NCI-H446 (cell line): ENCODE results near the gene MRPL19.
A peak's percentile ranks its signal among the peaks of the same experiment; 100 is the strongest.
"Not testable (repeated sequence)": the region's sequence is repeated elsewhere in the genome, so short reads cannot be mapped to it uniquely, and the experiment has no call there.

Experiments used
- DNase-seq, 2 experiments: peaks; one replicate each; lab custom pipeline; 2025; lab: John Stamatoyannopoulos, UW

MRPL19 gene

DNA sequence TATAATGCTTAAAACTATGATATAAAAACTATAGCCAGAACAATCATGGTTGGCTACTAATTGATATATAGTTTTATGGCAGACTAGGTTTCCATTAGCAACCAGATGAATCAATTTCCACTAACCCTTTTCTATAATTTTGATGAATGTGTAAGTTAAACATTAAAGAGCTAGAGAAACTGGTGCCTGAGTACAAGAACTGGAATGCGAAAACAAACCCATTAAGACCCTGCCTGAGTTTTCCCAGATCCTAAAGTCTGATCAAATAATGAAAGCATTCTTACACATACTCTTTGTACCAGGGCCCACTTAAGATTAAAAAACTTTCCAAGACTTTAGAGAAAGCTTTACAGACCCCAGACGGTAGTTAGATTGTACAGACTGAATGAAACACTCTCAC is 21.3 kb downstream of the MRPL19 start:
- no peak for DNase-seq

DNA sequence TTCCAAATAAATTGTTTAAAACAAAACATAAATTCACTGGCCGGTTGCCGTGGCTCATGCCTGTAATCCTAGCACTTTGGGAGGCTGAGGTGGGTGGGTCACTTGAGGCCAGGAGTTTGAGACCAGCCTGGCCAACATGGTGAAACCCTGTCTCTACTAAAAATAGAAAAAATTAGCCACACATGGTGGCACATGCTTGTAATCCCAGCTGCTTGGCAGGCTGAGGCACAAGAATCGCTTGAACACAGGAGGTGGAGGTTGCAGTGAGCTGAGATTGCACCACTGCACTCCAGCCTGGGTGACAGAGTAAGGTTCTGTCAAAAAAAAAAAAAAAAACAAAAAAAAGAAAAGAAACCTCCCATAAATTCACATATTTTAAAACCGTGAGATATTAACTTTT is 28.8 kb downstream of the MRPL19 start:
- DNase-seq: peak in 1 of 2 experiments; percentile 20

DNA sequence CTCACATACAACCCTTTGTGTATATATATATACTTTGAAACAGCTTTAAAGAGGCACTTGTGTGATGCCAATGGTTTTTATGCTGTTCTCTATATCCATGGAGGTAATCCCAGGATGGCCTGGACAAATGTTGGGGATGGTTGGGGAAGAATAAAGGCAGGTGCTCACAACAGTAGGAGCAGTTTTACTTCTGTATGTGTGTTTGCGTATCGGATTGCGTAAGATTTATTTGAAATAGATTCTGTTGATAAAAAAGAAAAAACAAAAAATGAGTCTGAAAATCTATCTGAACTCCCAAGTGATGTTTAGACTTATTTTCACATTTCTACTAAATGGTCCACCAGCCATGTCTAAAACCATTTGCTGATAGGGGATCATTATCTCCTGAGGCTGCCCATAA is 29.3 kb downstream of the MRPL19 start:
- DNase-seq: no peak

DNA sequence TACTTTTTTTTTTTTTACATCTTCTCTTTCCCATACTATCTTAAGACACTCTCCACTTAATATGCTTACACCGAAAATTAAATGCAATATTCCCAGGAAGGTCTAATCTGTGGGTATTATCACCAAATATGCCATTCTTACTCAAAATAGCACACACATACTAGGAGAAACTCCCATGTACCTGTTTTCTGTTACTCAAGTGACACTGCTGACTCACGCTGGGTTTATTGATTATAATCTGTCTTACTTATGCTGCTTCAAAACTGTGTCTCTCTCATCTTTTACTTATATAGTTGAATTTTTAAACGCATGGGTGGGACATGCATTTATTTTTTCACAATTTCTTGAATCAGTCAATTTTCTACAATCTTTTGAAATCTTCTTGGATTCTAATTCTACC is 29.9 kb downstream of the MRPL19 start:
- DNase-seq: no peak

DNA sequence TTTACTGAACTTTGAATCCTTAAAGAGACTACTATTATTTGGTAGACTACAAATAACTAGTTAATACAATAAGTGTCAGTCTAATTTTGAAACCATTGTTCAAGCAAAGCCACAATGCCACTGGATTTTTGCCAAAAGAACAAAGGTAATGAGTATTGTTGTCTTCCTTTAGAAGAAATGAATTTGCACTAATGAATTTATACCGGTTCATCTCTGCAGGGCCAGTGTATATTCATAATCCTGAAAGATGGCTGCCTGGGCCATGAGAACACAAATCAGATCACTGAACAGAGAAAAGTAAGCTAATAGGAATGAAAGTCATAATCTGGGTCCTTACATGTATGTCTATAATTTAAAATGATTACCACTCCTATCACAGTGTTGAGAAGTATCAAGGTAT is 33.0 kb downstream of the MRPL19 start:
- no peak for DNase-seq

DNA sequence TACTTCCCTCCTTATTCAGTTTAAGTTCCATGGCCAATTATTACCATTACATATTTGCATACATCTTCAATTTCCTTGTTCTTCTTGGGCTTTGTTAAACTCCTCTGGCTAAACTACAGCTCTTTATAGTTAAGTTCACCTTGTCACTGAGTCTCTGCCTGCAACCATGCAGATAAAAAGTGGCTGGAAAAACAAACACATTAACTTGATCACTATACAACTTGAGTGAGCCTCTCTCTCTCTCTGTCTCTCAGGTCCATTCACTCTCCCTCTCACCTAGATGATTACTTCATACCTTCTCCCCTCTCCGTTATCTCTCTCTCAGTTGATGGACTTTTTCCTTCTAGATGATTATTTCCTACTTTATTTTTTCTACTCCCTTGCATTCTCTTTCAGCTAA is 33.8 kb downstream of the MRPL19 start:
- no peak for DNase-seq

DNA sequence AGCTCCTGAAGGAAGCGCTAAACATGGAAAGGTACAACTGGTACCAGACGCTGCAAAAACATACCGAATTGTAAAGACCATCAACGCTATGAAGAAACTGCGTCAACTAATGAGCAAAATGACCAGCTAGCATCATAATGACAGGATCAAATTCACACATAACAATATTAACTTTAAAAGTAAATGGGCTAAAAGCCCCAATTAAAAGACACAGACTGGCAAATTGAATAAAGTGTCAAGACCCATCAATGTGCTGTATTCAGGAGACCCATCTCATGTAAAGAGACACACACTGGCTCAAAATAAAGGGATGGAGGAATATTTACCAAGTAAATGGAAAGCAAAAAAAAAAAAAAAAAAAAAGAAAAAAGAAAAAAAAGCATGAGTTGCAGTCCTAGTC is 36.8 kb downstream of the MRPL19 start:
- not testable (repeated sequence) for DNase-seq

DNA sequence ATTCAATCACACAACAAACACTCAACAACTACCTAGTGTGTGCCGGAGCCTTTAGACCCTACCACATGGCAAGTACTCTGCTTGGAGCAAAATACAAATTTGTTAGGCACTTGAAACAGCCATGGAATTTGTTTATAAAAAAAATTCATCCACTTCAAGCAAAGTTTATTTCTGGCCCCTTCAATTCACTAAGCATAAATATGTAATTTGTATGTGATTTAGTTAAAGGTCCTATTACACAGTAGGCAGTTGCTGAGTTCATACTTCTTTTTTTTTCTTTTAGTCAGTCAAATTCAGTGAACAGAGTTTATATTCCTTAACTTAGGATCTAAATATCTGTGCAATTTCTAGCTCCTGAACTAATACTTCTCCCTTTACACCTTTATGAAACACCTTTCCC is 41.6 kb downstream of the MRPL19 start:
- DNase-seq: no peak

DNA sequence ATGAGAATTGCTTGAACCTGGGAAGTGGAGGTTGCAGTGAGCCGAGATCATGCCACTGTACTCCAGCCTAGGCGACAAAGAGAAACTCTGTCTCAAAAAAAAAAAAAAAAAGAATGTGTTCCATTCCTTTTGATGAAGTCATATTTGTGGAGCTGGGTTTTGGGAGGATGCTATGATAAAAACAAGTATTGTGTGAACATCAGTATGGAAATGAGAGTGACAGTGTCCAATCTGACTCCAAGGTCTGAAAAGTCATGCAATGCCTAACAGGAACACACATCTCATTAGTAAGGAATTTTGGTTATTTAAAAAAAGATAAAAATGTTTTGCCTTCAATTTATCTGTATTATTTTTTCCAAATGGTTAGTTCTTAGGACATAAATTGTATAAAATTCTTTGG is 52.3 kb downstream of the MRPL19 start:
- no peak for DNase-seq

DNA sequence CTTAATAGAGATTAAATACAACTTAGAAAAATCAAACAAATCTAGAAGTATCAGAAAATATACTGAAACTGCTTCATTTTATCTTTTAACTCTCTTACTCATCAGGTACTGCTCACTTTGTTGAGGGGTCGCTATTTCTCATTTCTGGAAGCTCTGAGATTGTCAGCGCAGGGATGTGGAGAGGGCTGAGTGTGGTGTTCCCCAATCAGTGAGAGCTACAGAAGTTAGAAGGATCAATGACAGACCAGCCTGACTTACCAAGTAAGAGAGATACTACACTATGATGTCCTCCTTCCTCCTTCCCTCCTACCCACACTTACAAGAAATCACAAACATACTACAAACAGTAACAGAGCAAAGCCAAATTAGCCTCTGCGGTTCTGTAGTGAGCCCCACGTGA is 56.0 kb downstream of the MRPL19 start:
- DNase-seq: no peak

DNA sequence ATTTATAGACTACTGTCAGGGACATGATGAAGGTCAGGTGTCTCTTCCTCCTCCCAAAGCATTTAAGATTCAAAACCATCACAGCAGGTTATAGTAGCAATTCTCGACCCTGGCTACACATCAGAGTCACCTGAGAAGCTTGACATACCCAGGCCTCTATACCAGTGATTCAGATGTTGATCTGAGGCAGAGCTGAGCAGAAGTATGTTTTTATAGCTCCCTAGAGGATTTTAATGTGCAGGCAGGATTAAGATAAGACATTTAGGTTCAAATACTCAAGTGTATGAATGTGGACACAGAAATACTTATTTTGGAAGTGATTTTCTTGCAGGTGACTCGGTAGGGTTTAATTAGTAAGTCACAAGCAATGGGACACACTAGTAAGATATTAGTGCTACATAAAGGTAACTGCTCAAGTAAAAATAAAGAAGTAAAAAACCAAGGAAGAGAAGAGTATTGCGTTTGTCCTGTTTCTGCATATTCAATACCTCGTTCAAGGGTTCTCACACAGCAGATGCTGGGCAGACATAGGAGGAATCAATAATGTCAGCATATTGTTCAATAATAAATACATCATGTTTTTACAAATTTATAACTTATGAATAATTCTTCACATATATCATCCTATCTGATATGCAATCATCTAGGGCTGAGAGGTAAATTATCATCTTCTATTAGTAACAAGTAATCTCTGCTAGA is 57.2 kb downstream of the MRPL19 start:
- DNase-seq: no peak

DNA sequence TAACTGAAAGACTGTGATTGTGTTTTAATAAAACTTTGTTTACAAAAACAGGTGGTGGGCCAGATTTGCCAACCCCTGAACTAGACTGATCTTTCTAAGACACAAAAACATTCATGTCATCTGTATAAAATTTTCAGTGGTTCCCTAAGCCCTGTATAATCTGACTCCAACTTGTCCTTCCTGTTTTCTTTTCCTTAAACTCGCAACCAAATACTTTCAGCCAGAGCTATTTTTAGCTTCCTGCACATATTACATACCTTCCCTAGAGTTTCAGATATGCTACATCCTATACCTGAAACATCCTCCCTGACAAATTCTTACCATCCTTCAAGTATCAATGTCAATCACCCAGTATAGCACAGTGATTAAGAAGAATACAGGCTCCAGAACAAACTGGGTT is 59.3 kb downstream of the MRPL19 start:
- DNase-seq: no peak

DNA sequence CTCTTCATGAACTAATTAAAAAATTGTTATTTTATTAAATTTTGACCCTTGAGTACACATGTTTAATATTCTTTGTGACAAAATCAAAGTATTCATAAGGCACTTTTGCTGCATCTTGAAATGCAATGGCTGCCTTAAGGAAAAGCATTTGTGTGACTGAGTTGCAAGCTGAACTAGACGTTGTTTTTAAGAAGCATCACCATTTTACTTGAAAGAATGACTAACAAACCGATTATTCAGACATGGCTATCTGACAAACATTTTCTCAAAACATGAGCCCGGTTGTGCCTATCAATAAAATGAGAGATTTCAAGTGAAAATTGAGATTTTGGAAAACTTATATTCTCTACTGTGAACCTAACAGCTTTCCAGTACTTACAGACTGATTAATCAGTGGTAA is 61.3 kb downstream of the MRPL19 start:
- no peak for DNase-seq

DNA sequence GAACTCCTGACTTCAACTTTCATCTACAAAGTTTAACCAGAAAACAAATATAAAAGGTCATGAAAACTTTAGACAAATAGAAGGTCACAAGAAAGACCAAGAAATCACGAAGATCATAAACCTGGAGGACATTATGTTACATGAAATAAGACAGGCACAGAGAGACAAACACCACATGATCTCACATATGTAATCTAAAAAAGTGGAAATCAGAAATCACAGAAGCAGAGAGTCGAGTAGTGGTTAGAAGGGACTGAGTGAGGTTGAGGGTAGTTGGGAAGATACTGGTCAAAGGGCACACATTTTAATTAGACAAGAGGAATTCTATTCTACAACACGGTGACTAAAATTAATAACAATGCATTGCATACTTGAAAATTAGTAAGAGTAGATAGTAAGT is 62.7 kb downstream of the MRPL19 start:
- DNase-seq: no peak

DNA sequence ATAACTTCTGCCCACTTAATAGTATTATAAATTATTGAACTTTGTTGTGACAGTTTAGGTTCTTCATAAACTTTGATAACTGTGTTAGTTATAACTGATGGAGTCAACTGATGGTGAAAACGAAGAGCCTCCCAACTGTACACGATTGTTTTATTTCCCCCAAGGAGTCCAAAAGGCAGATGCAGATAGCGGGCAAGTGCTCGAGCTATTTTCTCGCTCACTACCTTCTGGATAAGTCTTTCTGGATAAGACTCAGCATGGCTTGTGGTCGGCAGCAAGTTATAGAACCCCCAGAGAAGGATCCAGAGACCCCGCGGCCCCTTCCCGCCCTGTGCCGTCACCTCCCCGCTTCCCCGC is 63.6 kb downstream of the MRPL19 start:
- peak in 1 of 2 experiments; percentile 48 for DNase-seq

DNA sequence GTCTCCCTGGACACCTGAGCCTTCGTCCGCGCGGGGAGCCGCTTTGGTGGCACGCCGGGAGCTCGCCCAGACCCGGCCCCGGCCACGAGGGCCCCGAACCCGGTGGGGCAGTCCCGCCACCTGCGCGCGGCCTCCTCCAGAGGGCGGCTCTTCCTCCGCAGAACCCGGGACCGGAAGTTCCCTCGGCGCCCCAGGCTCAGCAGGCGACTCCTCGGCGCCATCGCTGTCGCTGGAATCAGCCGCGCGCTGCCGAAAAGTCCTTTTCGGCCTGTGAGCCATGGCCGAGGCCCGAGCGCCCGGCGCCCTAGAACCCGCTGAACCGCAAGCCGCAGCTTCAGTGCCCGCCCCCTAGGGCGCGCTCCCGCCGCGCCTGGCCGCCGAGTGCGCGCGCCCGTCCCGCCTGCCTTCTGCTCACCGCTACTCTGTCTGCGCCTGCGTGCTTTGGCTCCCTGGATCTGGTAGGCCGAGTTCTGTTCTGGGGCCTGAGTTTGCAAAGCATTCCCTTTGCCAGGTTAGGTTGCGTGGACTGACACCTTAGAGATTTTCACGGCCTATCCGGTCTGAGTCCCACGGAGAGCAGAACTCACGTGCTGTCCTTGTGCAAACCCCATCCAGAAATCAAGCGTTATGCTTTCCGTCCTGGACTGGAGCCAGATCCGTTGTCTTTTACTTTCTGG is 64.1 kb downstream of the MRPL19 start, which contains the start of gene GCFC2:
Gene GCFC2 (minus strand): TSS at position 339 of the 677 bp plus-strand sequence. CDS start 60 bp downstream, at position 279.
- peak; percentile 77 to 85 for DNase-seq

DNA sequence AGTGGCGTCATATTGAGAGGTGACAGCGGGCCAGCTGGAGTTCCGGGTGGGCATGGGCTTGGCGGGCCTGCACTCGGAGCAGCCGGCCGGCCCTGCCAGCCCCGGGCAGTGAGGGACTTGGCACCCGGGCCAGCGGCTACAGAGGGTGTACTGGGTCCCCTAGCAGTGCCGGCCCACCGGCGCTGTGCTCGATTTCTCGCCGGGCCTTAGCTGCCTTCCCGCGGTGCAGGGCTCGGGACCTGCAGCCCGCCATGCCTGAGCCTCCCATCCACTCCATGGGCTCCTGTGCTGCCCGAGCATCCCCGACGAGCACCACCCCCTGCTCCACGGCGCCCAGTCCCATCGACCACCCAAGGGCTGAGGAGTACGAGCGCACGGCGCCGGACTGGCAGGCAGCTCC is 65.0 kb downstream of the MRPL19 start:
- DNase-seq: not testable (repeated sequence)

DNA sequence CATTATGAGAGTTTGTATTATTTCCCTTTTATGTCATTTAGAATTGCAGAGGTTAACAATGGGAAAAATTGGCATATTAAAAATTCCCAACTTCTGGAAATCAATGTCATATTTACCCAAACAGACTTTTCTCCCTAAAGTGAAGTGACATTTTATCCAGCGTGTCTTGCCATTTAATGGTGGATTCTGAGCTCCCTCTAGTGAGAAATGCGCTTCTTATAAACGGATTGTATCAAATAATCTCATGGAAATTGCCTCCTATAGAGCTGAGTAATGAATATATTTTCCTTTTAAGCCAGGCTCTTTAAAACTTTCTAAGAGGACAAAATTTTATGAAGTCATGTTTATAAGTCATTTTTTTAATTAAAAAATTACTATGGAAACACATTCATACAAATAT is 69.8 kb downstream of the MRPL19 start:
- peak in 1 of 2 experiments; percentile 33 for DNase-seq

DNA sequence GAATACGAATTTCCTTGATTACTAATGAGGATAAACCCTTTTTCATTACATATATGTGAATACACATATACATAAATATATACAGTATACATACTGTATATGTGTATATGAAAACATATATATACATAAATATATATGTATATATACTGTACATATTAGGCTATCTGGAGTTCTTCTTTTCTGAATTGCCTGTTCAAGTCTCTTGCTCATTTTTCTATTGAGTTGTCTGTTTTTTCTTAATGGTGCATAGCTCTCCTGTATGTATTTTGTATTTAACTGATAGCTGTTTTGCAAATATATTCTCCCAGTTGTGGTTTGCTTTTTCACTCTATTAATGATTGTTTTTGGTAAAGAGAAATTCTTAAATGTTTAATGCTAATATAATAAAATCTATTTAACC is 73.0 kb downstream of the MRPL19 start:
- DNase-seq: no peak

DNA sequence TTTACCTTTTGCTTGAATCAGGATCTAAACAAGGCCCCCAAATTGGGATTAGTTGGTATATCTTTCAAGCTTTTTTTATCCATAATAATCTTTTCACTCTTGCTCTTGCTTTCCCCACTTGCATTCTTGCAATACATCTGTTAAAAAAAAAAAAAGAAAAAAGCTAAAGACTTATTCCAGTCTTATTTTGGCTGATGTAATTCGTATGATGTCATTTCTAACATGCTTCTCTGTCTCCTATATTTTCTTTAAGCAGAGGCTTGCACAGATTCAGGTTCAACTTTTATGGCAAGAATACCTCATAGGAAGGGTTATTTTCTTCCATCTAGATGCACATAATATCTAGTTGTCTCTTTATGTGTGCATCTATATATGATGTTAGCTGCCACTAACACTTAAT is 73.9 kb downstream of the MRPL19 start:
- no peak for DNase-seq

DNA sequence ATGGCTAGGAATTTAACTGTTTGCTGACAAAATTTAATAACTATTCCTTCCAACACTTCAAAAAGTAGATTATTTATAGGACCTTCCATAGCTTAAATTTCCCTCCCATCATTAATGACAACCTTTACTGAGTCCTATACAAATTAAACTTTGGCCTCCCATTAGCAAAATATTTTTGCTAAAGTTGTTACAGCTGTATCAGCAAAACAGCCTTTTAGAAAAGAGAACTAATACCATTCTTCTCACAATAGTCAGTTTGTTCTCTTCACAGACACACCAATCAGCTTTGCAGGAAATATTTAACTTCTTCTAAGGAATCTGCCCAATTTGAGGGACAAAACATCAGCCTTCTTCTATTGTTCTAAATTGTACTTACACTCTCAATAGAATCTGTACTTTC is 76.1 kb downstream of the MRPL19 start:
- no peak for DNase-seq

DNA sequence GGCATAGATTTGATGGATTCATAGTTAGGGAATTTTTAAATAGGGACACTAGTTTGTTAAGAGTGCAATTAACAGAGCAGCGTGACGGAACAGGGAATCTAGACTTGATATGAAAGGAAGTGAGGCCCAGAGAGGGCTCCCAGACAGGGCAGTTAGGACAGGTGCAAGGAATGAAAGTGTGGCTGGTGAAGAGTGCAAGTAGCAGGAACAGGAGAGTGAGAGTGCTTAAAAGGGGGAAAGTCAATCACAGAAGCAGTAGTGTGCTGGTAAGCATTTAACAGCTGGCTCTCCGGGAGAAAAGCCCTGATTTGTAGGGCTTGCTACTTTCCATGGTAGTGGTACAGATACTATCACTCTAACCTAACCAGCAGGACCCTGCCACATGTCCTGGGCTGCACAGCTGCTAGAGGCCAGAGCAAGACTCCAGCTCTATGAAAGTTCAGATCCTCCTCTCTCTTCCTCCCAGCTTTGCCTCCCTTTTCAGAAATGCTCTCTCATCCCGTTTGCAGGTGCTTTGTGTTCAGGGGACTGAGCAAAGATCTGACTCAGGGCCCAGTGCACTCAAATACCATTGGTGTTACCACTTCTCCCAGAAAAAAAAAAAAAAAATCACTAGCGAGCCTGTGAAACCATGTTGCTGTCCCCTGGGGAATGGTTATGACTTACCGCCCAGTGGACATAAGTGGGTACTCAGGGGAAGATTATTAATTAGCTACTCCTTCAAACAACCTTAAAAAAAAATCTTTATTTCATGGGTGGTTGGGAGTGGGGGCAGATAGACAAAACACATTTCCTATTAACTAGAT is 82.2 kb downstream of the MRPL19 start:
- no peak for DNase-seq

DNA sequence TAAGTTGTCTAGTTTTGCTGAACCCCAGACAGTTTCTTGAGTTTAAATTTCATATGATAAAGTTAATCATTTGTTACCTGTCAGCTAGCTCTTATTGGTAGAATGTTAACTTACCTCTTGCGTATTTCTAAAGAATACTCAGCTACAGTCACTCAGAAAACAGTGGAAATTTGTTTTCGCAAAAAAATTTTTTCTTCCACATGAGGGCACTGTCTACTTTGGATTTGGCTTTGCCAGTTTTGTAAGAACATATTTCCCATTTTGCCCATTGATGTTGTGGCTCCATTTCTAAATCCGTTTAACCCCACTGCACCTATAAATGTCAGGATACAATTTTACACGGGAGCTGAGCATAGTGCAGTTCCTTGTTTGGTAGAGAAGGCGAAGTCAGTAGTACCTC is 83.3 kb downstream of the MRPL19 start:
- DNase-seq: peak in 1 of 2 experiments; percentile 15
